Stimulated activated CD8-positive, alpha-beta memory T cell treated with anti-CD3 and anti-CD28 coated beads, Interleukin-15, amount 100 ng/mL, for 4 hours (primary cell): ENCODE results near the gene TCERG1L.
"Not testable (repeated sequence)": the region's sequence is repeated elsewhere in the genome, so short reads cannot be mapped to it uniquely, and the experiment has no call there.

ENCODE experiments used
- DNase-seq, 2 donors: peaks; one replicate each; pipeline ENCODE4 v3.0.0-alpha.2; 2020; ENCODE audit warnings: low read depth in 2 of 2

TCERG1L gene

GRCh38 chr10:131084791-131085090, 226.8 kb downstream of the TCERG1L start:
- DNase-seq: no peak

- DNase-seq: no peak
These were observed 227.4 kb downstream of the TCERG1L start for GRCh38 chr10:131083915-131084790.

- no peak for DNase-seq
These were observed 228.5 kb downstream of the TCERG1L start for GRCh38 chr10:131082991-131083481.

- DNase-seq: no peak
These were observed 229.2 kb downstream of the TCERG1L start for GRCh38 chr10:131082201-131082850.

GRCh38 chr10:131081786-131082185, 229.7 kb downstream of the TCERG1L start:
- no peak for DNase-seq

- no peak for DNase-seq
These were observed 230.1 kb downstream of the TCERG1L start for GRCh38 chr10:131081376-131081775.

GRCh38 chr10:131080571-131080970, 230.9 kb downstream of the TCERG1L start:
- DNase-seq: no peak

GRCh38 chr10:131079314-131079713, 232.2 kb downstream of the TCERG1L start:
- no peak for DNase-seq

- not testable (repeated sequence) for DNase-seq
These were observed 232.6 kb downstream of the TCERG1L start for GRCh38 chr10:131078882-131079280.

- no peak for DNase-seq
These were observed 233.2 kb downstream of the TCERG1L start for GRCh38 chr10:131078131-131078881.

GRCh38 chr10:131077724-131078123, 233.8 kb downstream of the TCERG1L start:
- no peak for DNase-seq

GRCh38 chr10:131077031-131077430, 234.5 kb downstream of the TCERG1L start:
- no peak for DNase-seq

- DNase-seq: no peak
These were observed 235.2 kb downstream of the TCERG1L start for GRCh38 chr10:131076356-131076755.

- no peak for DNase-seq
These were observed 236.2 kb downstream of the TCERG1L start for GRCh38 chr10:131075218-131075770.

- no peak for DNase-seq
These were observed 236.8 kb downstream of the TCERG1L start for GRCh38 chr10:131074682-131075081.

GRCh38 chr10:131073469-131074035, 238.0 kb downstream of the TCERG1L start:
- no peak for DNase-seq

- no peak for DNase-seq
These were observed 238.7 kb downstream of the TCERG1L start for GRCh38 chr10:131072651-131073468.

GRCh38 chr10:131071721-131072120, 239.8 kb downstream of the TCERG1L start:
- DNase-seq: no peak

- DNase-seq: no peak
These were observed 240.7 kb downstream of the TCERG1L start for GRCh38 chr10:131070856-131071255.

GRCh38 chr10:131068760-131069159, 242.8 kb downstream of the TCERG1L start:
- no peak for DNase-seq

GRCh38 chr10:131068311-131068710, 243.2 kb downstream of the TCERG1L start:
- no peak for DNase-seq
